Posterior cingulate gyrus (tissue), 11 donors: ENCODE data around the gene FDX1.
"Not testable (repeated sequence)": the region's sequence is repeated elsewhere in the genome, so short reads cannot be mapped to it uniquely, and the experiment has no call there.

Experiments
- DNase-seq, 10 donors: peaks; one replicate each; pipeline versions ENCODE4 v3.0.0 to v3.0.0-alpha.2; 2020 to 2021; ENCODE audit warnings: mixed read lengths in 3 of 10
- intact Hi-C: fragments of 100-400 bp; cut with DNase I; formaldehyde crosslinking; loops from one replicate; pipeline ENCODE4 v1.15.1; 2023

FDX1 gene, protein sequence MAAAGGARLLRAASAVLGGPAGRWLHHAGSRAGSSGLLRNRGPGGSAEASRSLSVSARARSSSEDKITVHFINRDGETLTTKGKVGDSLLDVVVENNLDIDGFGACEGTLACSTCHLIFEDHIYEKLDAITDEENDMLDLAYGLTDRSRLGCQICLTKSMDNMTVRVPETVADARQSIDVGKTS

GRCh38 chr11:110429731-110430266, at the start of gene FDX1:
Gene FDX1 (plus strand): TSS chr11:110429948. CDS start chr11:110430121, 173 bp downstream.
- DNase-seq: peak; percentile 63 to 96 (median 76)
- intact Hi-C loops: loop anchor here (5.0 to 10.0 kb wide), 5 partner anchors 52 to 1015 kb away; partner anchors contain the start of genes RDX and ZC3H12C

GRCh38 chr11:110380836-110381622, 48.7 kb upstream of the FDX1 start:
- DNase-seq: no peak
- intact Hi-C loops: no loop called here

- intact Hi-C loops, DNase-seq: not testable (repeated sequence)
Observed at GRCh38 chr11:110388231-110388630, 41.5 kb upstream of the FDX1 start.

DNA sequence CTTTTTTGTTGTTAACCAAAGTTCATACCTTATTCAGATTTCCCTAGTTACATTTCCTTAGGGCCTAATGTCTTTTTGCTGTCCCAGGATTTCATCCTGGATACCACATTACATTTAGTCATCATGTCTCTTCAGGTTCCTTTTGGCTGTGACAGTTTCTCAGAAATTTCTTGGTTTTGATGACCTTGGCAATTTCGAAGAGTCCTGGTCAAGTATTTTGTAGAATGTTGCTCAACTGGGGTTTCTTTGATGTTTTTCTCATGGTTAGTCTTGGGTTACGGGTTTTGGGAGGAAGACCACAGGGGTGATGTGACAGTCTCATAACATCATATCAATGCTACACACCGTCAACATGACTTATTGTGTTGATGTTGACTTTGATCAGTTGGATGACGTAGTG, 39.8 kb upstream of the FDX1 start:
- intact Hi-C loops: no loop called here

DNA sequence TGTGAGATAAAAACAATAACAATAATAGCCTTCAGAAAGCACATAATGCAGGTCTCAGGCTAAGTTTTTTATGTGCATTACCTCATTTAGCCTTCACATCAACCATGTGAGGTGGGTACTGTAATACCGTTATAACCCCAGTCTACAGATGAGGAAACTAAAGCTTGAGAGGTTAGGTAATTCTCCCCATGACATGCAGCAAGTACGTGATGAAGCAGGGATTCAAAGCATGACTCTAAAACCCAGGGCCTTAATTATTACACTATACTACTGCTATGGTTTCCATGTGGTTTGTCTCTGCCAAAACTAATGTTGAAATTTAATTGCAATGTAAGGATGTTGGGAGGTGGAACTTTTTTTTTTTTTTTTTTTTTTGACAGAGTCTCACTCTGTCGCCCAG, 37.7 kb upstream of the FDX1 start:
- intact Hi-C loops: no loop called here
- DNase-seq: no peak

More for the DNA sequence above, 39.8 kb upstream of the FDX1 start:
- DNase-seq: no peak

- intact Hi-C loops, DNase-seq: not testable (repeated sequence)
Observed at GRCh38 chr11:110397668-110398286, 32.0 kb upstream of the FDX1 start.

GRCh38 chr11:110403585-110403984, 26.2 kb upstream of the FDX1 start:
- intact Hi-C loops, DNase-seq: not testable (repeated sequence)

DNA sequence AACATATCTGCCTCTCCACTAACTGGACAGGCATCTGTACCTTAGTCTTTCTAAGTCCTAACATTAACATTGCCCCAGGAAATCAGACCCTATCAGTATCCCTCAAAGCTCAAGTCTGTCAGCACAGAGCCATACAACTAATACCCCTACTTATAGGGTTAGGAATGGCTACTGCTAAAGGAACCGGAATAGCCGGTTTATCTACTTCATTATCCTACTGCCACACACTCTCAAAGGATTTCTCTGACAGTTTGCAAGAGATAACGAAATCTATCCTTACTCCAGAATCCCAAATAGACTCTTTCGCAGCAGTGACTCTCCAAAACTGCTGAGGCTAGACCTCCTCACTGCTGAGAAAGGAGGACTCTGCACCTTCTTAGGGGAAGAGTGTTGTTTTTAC, 24.1 kb upstream of the FDX1 start:
- intact Hi-C loops, DNase-seq: not testable (repeated sequence)

- DNase-seq: peak in 1 of 10 donors; percentile 51
- intact Hi-C loops: no loop called here
Observed at GRCh38 chr11:110407315-110407714, 22.4 kb upstream of the FDX1 start.

DNA sequence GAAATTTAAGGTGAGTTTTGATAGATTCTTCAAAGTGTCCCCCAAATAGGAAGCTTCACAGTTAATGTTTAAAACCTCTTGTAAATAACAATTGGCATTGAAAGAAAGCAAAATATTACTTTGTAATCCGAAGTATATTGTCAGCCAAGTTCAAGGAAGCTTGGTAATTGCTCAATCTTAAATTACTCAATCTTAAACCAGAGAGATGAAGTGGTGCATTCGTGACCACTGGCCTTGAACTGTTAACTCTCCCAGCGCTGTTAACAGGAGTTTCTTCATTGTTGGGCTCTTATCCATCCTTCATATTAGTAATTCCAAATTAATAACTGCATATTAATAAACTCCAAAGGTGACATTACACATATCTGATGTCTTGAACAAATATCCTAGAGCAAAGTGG, 20.6 kb upstream of the FDX1 start:
- intact Hi-C loops: no loop called here
- no peak for DNase-seq

DNA sequence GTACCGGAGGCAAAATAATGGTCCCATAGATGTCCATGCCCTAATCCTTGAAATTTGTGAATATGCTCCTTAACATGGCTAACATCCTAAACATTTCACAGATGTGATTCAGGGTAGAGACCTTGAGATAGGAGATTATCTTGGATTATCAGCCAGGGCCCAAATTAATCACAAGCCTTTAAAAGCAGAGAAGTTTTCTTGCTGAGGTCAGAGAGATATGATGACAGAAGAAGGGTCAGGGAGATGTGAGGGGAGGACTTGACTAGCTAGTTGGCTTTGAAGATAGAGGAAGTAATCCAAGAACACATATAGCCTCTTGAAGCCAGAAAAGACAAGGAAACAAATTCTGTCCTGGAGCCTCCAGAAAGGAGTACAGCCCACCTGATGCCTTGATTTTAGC, 19.1 kb upstream of the FDX1 start:
- intact Hi-C loops: no loop called here
- DNase-seq: no peak

- DNase-seq: no peak
- intact Hi-C loops: no loop called here
Observed at GRCh38 chr11:110415081-110415480, 14.7 kb upstream of the FDX1 start.

DNA sequence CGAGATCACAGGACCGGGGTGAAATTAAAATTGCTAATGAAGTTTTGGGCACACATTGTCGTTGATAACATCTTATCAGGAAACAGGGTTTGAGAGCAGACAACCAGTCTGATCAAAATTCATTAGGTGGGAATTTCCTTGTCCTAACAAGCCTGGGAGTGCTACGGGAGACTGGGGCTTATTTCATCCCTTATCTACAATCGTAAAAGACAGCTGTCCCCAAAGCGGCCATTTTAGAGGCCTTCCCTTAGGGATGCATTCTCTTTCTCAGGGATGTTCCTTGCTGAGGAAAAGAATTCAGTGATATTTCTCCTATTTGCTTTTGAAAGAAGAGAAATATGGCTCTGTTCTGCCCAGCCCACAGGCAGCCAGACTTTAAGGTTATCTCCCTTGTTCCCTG, 8.1 kb upstream of the FDX1 start:
- intact Hi-C loops: not testable (repeated sequence)

GRCh38 chr11:110422306-110422905, 7.3 kb upstream of the FDX1 start:
- intact Hi-C loops: no loop called here
- DNase-seq: no peak

More for the DNA sequence above, 8.1 kb upstream of the FDX1 start:
- not testable (repeated sequence) for DNase-seq

DNA sequence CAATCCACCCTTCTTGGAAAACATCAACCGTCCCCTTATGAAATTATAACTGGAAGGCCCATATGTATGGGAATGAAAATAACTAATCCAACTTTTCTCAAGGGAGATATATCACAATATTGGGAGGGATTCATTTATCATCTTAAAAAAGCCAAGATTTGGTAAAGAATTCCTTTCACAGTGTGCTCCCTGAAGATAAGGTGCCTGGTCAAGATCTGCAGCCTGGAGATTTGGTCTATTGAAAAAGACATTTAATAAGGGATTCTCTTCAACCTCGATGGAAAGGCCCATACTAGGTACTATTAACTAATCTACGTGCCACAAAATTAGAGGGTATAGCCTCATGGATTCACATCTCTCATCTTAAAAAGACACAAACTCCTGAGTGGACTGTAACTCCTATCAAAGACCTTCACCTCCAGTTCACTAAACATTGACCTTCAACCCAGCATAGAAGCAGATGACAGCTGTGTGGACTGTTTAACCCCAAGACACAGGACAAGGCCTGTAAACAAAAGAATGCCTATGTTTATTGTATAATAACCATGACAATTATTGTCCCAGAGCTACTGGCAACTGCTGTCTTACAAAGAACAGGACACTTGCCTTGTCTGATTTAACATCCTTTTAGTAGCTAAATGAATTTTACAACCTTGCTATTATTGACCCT, 4.8 kb upstream of the FDX1 start:
- intact Hi-C loops: loop anchor here (5.0 kb wide), 1 partner anchor 48 kb away; no protein-coding TSS in a partner anchor
- DNase-seq: no peak

DNA sequence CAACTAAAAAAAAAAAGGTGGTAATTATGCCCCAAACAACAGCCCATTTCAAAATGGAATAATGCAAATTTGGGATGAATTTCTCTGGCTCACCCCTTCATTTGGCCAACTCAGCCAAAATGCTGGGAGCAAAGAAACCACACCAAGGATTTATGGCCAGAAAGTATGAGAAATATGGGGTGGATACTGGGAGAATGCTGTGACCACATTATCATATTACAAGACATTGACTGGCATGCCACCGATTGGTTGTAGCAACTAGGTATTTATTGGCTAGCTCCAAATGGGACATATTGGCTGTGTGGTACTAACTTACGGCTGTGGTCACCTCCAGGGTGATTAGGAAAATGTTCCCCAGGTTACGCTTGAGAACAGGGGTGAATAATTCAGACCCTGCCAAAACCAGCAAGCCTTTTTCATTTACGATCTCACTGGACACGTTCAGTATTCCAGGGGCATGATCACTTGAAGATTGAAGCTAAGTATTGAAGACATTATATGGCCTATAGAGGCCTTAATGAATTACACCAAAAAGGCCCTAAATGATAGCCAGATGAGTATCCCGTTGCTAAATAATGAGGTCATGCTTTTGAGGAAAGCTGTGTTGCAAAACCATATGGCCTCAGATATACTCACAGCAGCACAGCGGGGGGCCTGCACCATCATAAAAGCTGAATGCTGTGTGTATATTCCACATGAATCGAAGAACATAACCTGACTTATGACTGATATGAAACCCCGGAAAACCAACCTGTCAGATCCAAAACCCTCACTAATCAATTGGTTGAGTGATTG, 3.8 kb upstream of the FDX1 start:
- intact Hi-C loops: loop anchor here (5.0 kb wide), 1 partner anchor 49 kb away; no protein-coding TSS in a partner anchor

GRCh38 chr11:110428040-110428439, 1.7 kb upstream of the FDX1 start:
- intact Hi-C loops: loop anchor here (5.0 kb wide), 1 partner anchor 51 kb away; no protein-coding TSS in a partner anchor

More for the DNA sequence above, 3.8 kb upstream of the FDX1 start:
- DNase-seq: peak in 1 of 10 donors; percentile 37

DNA sequence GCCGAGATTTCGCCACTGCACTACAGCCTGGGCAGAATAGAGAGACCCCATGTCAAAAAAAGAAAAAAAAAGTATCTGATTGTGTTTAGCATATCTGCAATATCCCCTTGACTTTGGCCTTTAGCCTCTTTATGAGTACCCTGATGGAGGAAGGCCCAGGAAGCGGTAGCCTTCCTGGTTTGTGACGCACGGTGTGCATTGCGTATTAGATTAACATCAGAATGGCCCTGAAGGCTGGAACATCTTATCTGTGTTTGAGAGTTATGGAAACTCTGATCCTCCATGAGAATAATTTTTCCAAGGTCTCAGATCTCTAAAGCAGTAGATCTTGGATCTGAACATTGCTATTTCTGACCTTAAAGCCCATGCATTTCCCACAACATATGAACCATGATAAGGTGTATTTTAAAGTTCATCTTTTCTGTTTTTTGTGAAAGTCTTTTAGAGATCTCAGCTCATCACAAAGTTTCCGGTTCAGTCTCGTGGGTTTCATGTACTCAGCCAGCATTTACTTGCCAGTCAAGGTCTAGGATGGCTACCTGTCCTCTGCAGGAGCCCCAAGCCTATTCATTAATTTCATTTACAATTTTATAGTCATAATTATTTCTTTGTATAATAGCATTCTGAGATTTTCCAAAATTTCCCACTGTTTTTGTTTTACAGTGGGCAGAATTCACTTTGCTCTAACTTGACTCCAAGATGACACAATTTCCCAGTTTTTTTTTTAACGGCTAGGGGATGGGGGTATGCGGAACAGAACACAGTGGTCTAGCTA, 605 bp upstream of the FDX1 start:
- no peak for DNase-seq

More at GRCh38 chr11:110428040-110428439, 1.7 kb upstream of the FDX1 start:
- no peak for DNase-seq

More for the DNA sequence above, 605 bp upstream of the FDX1 start:
- intact Hi-C loops: loop anchor here (5.0 kb wide), 1 partner anchor 52 kb away; no protein-coding TSS in a partner anchor
